ENCODE data around the gene RGS4. TPM values are rescaled to one million over a fixed set of nuclear protein-coding genes. Genes with fewer than 3 reads are reported as not detected.

RGS4 gene
- total and polyA plus RNA-seq, 2 donors (not counting 1 experiment from before 2014, with no cell fraction given) = not detected

DNA sequence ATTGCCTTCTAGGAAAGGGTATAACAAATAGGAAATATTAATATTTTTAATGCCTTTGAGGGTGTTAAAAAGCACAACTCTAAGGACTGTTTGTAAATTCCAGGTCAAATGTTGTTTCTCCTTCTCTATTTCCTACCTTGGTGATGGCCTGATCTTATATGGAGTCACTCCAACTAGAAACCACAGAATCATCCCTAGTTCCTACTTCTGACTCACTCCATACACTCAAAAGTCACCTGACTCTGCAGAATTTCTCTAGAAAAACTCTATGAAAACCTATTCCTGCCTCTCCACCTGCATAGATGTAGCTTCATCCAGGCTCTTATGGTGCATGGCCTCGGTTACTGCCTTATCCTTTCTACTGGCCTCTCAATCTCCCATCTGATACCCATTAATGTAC is 14.5 kb downstream of the RGS4 start:
- H3K4me1 Mint-ChIP-seq = no peaks in the 10 kb centered on the region
- Histone ChIP-seq H4K20me1 (ENCODE audit: control insufficient read depth, insufficient read depth, low read length, poor library complexity, severe bottlenecking) (no peaks in the 10 kb centered on the region), H3K9me3 (ENCODE audit: control extremely low read depth in 1 of 3, control insufficient read depth in 2 of 3, insufficient read depth in 1 of 3, low read length in 2 of 3) (no peaks in the 10 kb centered on the region), H3K4me3 (ENCODE audit: control extremely low read depth in 1 of 5, extremely low read depth in 1 of 5, insufficient read depth in 1 of 5, low read depth in 2 of 5, low read length in 4 of 5) (no peak overlapping the region), H2AFZ (ENCODE audit: insufficient read depth, low read depth, low read length, poor library complexity, severe bottlenecking) (no peak overlapping the region), H3K4me2 (replicated peaks; ENCODE audit: low read depth, low read length, poor library complexity, severe bottlenecking) (no peak overlapping the region), H3K36me3 (replicated peaks in 1 of 2; ENCODE audit: control extremely low read depth in 1 of 2, control insufficient read depth in 1 of 2, extremely low read depth in 1 of 2, insufficient read depth in 2 of 2, low read length in 1 of 2) (no peaks in the 10 kb centered on the region), H3K4me1 (ENCODE audit: control insufficient read depth in 2 of 2, insufficient read depth in 2 of 2, low read length in 2 of 2) (no peaks in the 10 kb centered on the region), H3K79me2 (ENCODE audit: control insufficient read depth, insufficient read depth, low read length) (no peaks in the 10 kb centered on the region), H3K9ac (ENCODE audit: low read length) (no peak overlapping the region), H3K27me3 (replicated peaks in 1 of 4; ENCODE audit: control extremely low read depth in 1 of 4, control insufficient read depth in 3 of 4, insufficient read depth in 4 of 4, low read length in 3 of 4) (no peaks in the 10 kb centered on the region), H3K27ac (ENCODE audit: low read length in 2 of 2) (no peak overlapping the region)
- ChIA-PET CTCF (no interaction called here), POLR2A (no interaction called here)
- ATAC-seq (ENCODE audit: low read depth) (no peak), DNase-seq (no peak)
- TF ChIP-seq, protein P1, sequence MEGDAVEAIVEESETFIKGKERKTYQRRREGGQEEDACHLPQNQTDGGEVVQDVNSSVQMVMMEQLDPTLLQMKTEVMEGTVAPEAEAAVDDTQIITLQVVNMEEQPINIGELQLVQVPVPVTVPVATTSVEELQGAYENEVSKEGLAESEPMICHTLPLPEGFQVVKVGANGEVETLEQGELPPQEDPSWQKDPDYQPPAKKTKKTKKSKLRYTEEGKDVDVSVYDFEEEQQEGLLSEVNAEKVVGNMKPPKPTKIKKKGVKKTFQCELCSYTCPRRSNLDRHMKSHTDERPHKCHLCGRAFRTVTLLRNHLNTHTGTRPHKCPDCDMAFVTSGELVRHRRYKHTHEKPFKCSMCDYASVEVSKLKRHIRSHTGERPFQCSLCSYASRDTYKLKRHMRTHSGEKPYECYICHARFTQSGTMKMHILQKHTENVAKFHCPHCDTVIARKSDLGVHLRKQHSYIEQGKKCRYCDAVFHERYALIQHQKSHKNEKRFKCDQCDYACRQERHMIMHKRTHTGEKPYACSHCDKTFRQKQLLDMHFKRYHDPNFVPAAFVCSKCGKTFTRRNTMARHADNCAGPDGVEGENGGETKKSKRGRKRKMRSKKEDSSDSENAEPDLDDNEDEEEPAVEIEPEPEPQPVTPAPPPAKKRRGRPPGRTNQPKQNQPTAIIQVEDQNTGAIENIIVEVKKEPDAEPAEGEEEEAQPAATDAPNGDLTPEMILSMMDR (IDR thresholded peaks at IDR 0.05) = no peak
- no peak for TF ChIP-seq EZH2 (IDR thresholded peaks at IDR 0.05; ENCODE audit: borderline replicate concordance, insufficient read depth, low read depth, low read length, poor library complexity, severe bottlenecking)
- H3K9me3 Mint-ChIP-seq (ENCODE audit: insufficient read depth) = no peaks in the 10 kb centered on the region
- intact Hi-C loops (cut with micrococcal nuclease) = no loop called here
- 88% methylated on average over 1 of the region's 1 CpG for WGBS (ENCODE audit: insufficient coverage)
- H3K27ac Mint-ChIP-seq = no peak overlapping the region
- no peaks in the 10 kb centered on the region for H3K27me3 Mint-ChIP-seq
- no peak overlapping the region for H3K4me3 Mint-ChIP-seq

DNA sequence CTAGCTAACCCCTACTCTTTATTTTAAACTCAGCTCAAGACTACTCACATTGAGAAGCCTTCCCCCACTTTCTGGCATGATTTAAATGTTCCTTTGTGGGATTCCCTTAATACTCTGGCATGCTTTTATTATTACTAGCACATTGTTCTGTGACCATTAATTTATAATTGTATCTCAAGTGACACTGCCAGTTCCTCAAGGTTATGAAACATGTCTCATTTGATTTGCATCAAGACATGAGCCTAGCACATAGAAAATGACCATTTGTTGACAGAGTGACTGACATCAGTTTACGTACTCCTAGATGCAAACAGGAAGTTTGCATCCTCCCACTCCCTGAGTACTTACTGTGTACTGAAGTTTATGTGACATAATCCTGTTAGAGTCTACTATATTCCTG is 15.2 kb downstream of the RGS4 start:
- no peaks in the 10 kb centered on the region for H3K36me3 ChIP-seq (replicated peaks in 1 of 2; ENCODE audit: control extremely low read depth in 1 of 2, control insufficient read depth in 1 of 2, extremely low read depth in 1 of 2, insufficient read depth in 2 of 2, low read length in 1 of 2)
- H3K4me3 Mint-ChIP-seq = no peak overlapping the region
- no peaks in the 10 kb centered on the region for H3K9me3 ChIP-seq (ENCODE audit: control extremely low read depth in 1 of 3, control insufficient read depth in 2 of 3, insufficient read depth in 1 of 3, low read length in 2 of 3)
- TF ChIP-seq, protein P1 (IDR thresholded peaks at IDR 0.05) = no peak
- TF ChIP-seq EZH2 (IDR thresholded peaks at IDR 0.05; ENCODE audit: borderline replicate concordance, insufficient read depth, low read depth, low read length, poor library complexity, severe bottlenecking) = no peak
- WGBS (ENCODE audit: insufficient coverage) = no CpG with 5 or more reads among the region's 1 CpG
- H3K4me1 ChIP-seq (ENCODE audit: control insufficient read depth in 2 of 2, insufficient read depth in 2 of 2, low read length in 2 of 2) = no peaks in the 10 kb centered on the region
- no peaks in the 10 kb centered on the region for H3K4me1 Mint-ChIP-seq
- no peaks in the 10 kb centered on the region for H3K27me3 Mint-ChIP-seq
- H3K27me3 ChIP-seq (replicated peaks in 1 of 4; ENCODE audit: control extremely low read depth in 1 of 4, control insufficient read depth in 3 of 4, insufficient read depth in 4 of 4, low read length in 3 of 4) = no peaks in the 10 kb centered on the region
- no peaks in the 10 kb centered on the region for H4K20me1 ChIP-seq (ENCODE audit: control insufficient read depth, insufficient read depth, low read length, poor library complexity, severe bottlenecking)
- ATAC-seq (ENCODE audit: low read depth) (no peak), DNase-seq (no peak)
- no peaks in the 10 kb centered on the region for H3K79me2 ChIP-seq (ENCODE audit: control insufficient read depth, insufficient read depth, low read length)
- H2AFZ ChIP-seq (ENCODE audit: insufficient read depth, low read depth, low read length, poor library complexity, severe bottlenecking) = no peak overlapping the region
- H3K4me2 ChIP-seq (replicated peaks; ENCODE audit: low read depth, low read length, poor library complexity, severe bottlenecking) = no peak overlapping the region
- no peak overlapping the region for H3K27ac ChIP-seq (ENCODE audit: low read length in 2 of 2)
- no peaks in the 10 kb centered on the region for H3K9me3 Mint-ChIP-seq (ENCODE audit: insufficient read depth)
- ChIA-PET POLR2A (no interaction called here), CTCF (no interaction called here)
- H3K9ac ChIP-seq (ENCODE audit: low read length) = no peak overlapping the region
- H3K4me3 ChIP-seq (ENCODE audit: control extremely low read depth in 1 of 5, extremely low read depth in 1 of 5, insufficient read depth in 1 of 5, low read depth in 2 of 5, low read length in 4 of 5) = no peak overlapping the region
- no peak overlapping the region for H3K27ac Mint-ChIP-seq
- intact Hi-C loops (cut with micrococcal nuclease) = no loop called here
